Astrocyte of the spinal cord (primary cell): ENCODE results near the gene ENTREP3.

Source experiments
- DNase-seq: peaks from one replicate; pipeline ENCODE4 v3.0.0; 2011; ENCODE audit warnings: low read depth, low spot score
- H3K4me3 ChIP-seq: 2 replicates; pipeline ENCODE4 v1.5.1; 2011; ENCODE audit warnings: low read depth, mild to moderate bottlenecking, low read length, moderate library complexity
- CTCF ChIP-seq: IDR thresholded peaks from 2 replicates; pipeline ENCODE4 v1.5.1; 2012; ENCODE audit warnings: low read depth, mild to moderate bottlenecking, low read length, inconsistent platforms
- in situ Hi-C: cut with HindIII; loops from 2 replicates; pipeline ENCODE4 v1.10.0; 2017; ENCODE audit warnings: low sequenced_read_pairs

The ENTREP3 gene

GRCh38 chr1:155286544-155286943 is 31.3 kb upstream of the ENTREP3 start:
- no peak overlapping the region for H3K4me3 ChIP-seq
- DNase-seq, result no peak
- TF ChIP-seq CTCF, result no peak
- in situ Hi-C loops, result no loop called here

GRCh38 chr1:155285631-155286044 is 30.4 kb upstream of the ENTREP3 start:
- H3K4me3 ChIP-seq, result no peak overlapping the region
- no peak for DNase-seq
- TF ChIP-seq CTCF, result no peak
- in situ Hi-C loops, result no loop called here

- H3K4me3 ChIP-seq, result no peak overlapping the region
- in situ Hi-C loops, result no loop called here
- no peak for DNase-seq
- no peak for TF ChIP-seq CTCF
These were observed 29.8 kb upstream of the ENTREP3 start for GRCh38 chr1:155285063-155285462.

GRCh38 chr1:155284476-155284875 is 29.2 kb upstream of the ENTREP3 start:
- in situ Hi-C loops, result no loop called here
- DNase-seq, result no peak
- TF ChIP-seq CTCF, result no peak
- H3K4me3 ChIP-seq, result no peak overlapping the region

- no peak overlapping the region for H3K4me3 ChIP-seq
- no peak for TF ChIP-seq CTCF
- DNase-seq, result no peak
- in situ Hi-C loops, result no loop called here
These were observed 27.3 kb upstream of the ENTREP3 start for GRCh38 chr1:155282488-155283091.

GRCh38 chr1:155279268-155279667 is 24.0 kb upstream of the ENTREP3 start:
- in situ Hi-C loops, result no loop called here
- no peak for TF ChIP-seq CTCF
- no peak overlapping the region for H3K4me3 ChIP-seq
- DNase-seq, result no peak

GRCh38 chr1:155278689-155279160 is 23.4 kb upstream of the ENTREP3 start:
- DNase-seq, result no peak
- TF ChIP-seq CTCF, result no peak
- in situ Hi-C loops, result no loop called here
- H3K4me3 ChIP-seq, result no peak overlapping the region
